Measurements from ENCODE around the gene TPCN1.

Gene TPCN1

GRCh38 chr12:113332688-113333417 is 111.6 kb downstream of the TPCN1 start:
- in situ Hi-C loops (cut with MboI; ENCODE audit: low sequenced_read_pairs) = no loop called here

- in situ Hi-C loops (cut with MboI; ENCODE audit: low sequenced_read_pairs) = no loop called here
Observed at GRCh38 chr12:113333418-113333750, 112.1 kb downstream of the TPCN1 start.

GRCh38 chr12:113333877-113334785 is 112.9 kb downstream of the TPCN1 start:
- in situ Hi-C loops (cut with MboI; ENCODE audit: low sequenced_read_pairs) = no loop called here

GRCh38 chr12:113334786-113335539 is 113.7 kb downstream of the TPCN1 start, which contains the start of gene SLC8B1:
TSS of gene SLC8B1 (minus strand) at chr12:113335109. CDS start at chr12:113332878, 2,231 bp downstream.
- in situ Hi-C loops (cut with MboI; ENCODE audit: low sequenced_read_pairs) = no loop called here

- in situ Hi-C loops (cut with MboI; ENCODE audit: low sequenced_read_pairs) = no loop called here
Observed at GRCh38 chr12:113339540-113339939, 118.3 kb downstream of the TPCN1 start.

GRCh38 chr12:113340061-113340460 is 118.8 kb downstream of the TPCN1 start:
- in situ Hi-C loops (cut with MboI; ENCODE audit: low sequenced_read_pairs) = no loop called here

GRCh38 chr12:113341535-113341934 is 120.3 kb downstream of the TPCN1 start:
- in situ Hi-C loops (cut with MboI; ENCODE audit: low sequenced_read_pairs) = no loop called here

GRCh38 chr12:113345318-113345717 is 124.1 kb downstream of the TPCN1 start:
- in situ Hi-C loops (cut with MboI; ENCODE audit: low sequenced_read_pairs) = no loop called here

GRCh38 chr12:113346353-113346752 is 125.1 kb downstream of the TPCN1 start:
- in situ Hi-C loops (cut with MboI; ENCODE audit: low sequenced_read_pairs) = no loop called here

GRCh38 chr12:113347107-113347506 is 125.8 kb downstream of the TPCN1 start:
- in situ Hi-C loops (cut with MboI; ENCODE audit: low sequenced_read_pairs) = no loop called here

- in situ Hi-C loops (cut with MboI; ENCODE audit: low sequenced_read_pairs) = no loop called here
Observed at GRCh38 chr12:113347892-113348291, 126.6 kb downstream of the TPCN1 start.

Measured in hTERT RPE-1 (cell line).